Peyer's patch (tissue), 4 donors: ENCODE measurements around the gene BOLL. TPM values are rescaled to one million over a fixed set of nuclear protein-coding genes. Genes with fewer than 3 reads are reported as not detected.

Source experiments
- DNase-seq, 3 donors: peaks; one replicate each; pipeline ENCODE4 v3.0.0-alpha.2; 2017 to 2019
- H3K27ac ChIP-seq, 4 donors: fragments of 200-600 bp; sonication (generic); one replicate each; pipeline ENCODE4 v1.5.1; 2016 to 2019
- H3K27me3 ChIP-seq, 2 donors: fragments of 200-600 bp; sonication (generic); one replicate each; pipeline ENCODE4 v1.5.1; 2019
- H3K36me3 ChIP-seq, 3 donors: fragments of 200-600 bp; sonication (generic); one replicate each; pipeline ENCODE4 v1.5.1; 2016 to 2019
- H3K4me1 ChIP-seq, 4 donors: fragments of 200-600 bp; sonication (generic); one replicate each; pipeline ENCODE4 v1.5.1; 2016 to 2019
- H3K4me3 ChIP-seq, 4 donors: fragments of 200-600 bp; sonication (generic); 1 replicate in 3 of 4; 2 replicates in 1 of 4; pipeline ENCODE4 v1.5.1; 2016 to 2019; ENCODE audit warnings: mild to moderate bottlenecking in 1 of 4
- H3K9me3 ChIP-seq, 4 donors: fragments of 200-600 bp; sonication (generic); one replicate each; pipeline ENCODE4 v1.5.1; 2016 to 2019; ENCODE audit warnings: mild to moderate bottlenecking in 1 of 4
- POLR2A ChIP-seq, 2 donors: fragments of 450-650 bp; IDR thresholded peaks; one replicate each; pipeline ENCODE4 v1.5.1; 2017; ENCODE audit warnings: antibody characterized with exemption in 2 of 2, mild to moderate bottlenecking in 2 of 2, moderate library complexity in 2 of 2
- total RNA-seq, 4 donors: library from RNA; depleted of rRNA; stranded (reverse); fragments of >200 nt; gene quantifications; one replicate each; pipeline ENCODE4 v1.1.0, GENCODE V29; 2016
- TF ChIP-seq, protein P1 (sequence below), 6 experiments: fragments of 450-650 bp in 4 of 6; fragments of 200-600 bp in 2 of 6; sonication (generic) in 1 of 6; IDR thresholded peaks; one replicate each; pipeline ENCODE4 v1.5.1; 2017 to 2019; ENCODE audit warnings: antibody characterized with exemption in 6 of 6, mild to moderate bottlenecking in 3 of 6, moderate library complexity in 1 of 6

BOLL gene
- total RNA-seq, 4 donors from 2014 or later = not detected

DNA sequence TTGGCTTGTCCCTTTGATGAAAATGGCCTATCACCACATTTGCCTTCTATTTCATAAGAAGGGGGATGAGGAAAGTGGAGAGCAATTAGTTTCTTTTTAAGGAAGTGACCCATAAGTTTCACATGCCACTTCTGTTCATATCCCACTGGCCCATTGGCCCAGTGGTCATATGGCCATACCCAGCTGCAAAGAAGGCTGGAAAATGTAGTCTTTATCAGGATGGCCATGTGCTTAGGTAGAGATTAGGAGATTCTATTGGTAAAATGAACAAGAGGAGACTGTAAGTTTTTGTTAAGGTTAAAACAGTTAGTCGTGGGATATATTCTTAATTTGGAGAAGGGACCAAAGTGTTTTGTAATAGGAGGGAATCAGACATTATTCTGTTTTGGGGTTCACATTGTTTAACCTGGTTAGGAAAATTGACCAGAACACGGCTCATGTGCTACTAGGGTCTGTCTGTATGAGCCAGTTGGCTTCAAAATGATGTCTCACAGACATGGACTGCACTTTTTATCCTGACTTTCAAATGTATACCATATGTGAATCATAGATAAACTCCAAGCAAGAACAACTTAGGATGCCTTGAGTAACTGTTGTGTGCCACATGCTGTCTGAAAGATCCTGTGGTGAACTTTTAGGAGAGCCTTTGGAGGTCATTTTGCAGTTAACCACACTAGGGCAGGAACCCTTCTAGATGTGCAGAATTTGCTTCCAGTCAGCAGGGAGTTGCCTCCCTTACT lies 36.6 kb upstream of the BOLL start:
- H3K4me3 ChIP-seq = no peak overlapping the region
- no peaks in the 10 kb centered on the region for H3K27me3 ChIP-seq
- TF ChIP-seq, protein P1, sequence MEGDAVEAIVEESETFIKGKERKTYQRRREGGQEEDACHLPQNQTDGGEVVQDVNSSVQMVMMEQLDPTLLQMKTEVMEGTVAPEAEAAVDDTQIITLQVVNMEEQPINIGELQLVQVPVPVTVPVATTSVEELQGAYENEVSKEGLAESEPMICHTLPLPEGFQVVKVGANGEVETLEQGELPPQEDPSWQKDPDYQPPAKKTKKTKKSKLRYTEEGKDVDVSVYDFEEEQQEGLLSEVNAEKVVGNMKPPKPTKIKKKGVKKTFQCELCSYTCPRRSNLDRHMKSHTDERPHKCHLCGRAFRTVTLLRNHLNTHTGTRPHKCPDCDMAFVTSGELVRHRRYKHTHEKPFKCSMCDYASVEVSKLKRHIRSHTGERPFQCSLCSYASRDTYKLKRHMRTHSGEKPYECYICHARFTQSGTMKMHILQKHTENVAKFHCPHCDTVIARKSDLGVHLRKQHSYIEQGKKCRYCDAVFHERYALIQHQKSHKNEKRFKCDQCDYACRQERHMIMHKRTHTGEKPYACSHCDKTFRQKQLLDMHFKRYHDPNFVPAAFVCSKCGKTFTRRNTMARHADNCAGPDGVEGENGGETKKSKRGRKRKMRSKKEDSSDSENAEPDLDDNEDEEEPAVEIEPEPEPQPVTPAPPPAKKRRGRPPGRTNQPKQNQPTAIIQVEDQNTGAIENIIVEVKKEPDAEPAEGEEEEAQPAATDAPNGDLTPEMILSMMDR (IDR thresholded peaks at IDR 0.05) = no peak
- TF ChIP-seq POLR2A (IDR thresholded peaks at IDR 0.05) = no peak
- H3K9me3 ChIP-seq = no peaks in the 10 kb centered on the region
- H3K36me3 ChIP-seq = no peaks in the 10 kb centered on the region
- H3K27ac ChIP-seq = no peak overlapping the region
- H3K4me1 ChIP-seq = no peaks in the 10 kb centered on the region
- no peak for DNase-seq

DNA sequence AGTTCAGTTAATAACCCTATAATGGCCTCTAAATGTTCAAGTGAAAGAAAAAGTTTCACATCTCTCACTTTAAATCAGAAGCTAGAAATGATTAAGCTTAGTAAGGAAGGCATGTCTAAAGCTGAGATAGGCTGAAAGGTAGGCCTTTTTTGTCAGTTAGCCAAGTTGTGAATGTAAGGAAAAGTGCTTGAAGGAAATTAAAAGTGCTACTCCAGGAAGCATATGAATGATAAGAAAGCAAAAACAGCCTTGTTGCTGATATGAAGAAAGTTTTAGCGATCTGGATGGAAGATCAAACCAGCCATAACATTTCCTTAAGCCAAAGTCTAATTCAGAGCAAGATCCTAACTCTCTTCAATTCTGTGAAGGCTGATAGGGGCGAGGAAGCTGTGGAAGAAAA lies 29.4 kb upstream of the BOLL start:
- Histone ChIP-seq H3K27me3 (no peaks in the 10 kb centered on the region), H3K27ac (no peak overlapping the region), H3K36me3 (no peaks in the 10 kb centered on the region), H3K4me1 (no peaks in the 10 kb centered on the region), H3K4me3 (no peak overlapping the region), H3K9me3 (no peaks in the 10 kb centered on the region)
- no peak for DNase-seq
- TF ChIP-seq POLR2A (IDR thresholded peaks at IDR 0.05) = no peak

DNA sequence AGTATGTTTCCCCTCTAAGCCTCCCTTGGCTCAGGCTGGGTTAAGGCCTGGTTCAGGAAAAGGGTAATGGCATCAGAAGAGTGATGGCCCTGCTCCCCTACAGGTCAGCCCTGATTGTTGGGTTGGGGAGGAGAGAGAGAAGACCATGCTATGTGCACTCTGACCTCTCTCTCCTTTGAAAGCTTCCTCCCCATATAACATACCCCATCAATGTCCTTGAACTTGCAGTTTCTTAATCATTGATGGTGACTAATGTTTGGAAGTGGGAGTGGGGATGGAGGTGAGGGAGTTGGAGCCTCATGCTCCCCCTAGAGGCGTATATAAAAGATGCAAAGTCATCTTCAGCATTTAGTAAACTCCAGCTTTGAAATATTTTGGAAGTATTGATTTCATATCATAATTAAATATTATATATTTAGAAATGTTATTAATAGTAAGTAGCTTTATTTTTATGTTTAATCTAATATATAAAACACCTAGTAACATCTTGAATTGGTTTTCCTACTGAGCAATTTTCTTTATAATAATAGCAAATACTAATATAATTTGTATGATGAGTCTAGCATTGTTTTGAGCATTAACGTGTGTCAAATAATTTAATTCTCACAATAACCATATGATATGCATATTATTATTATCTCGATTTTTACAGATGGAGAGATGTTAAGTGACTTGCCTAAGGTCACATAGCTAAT lies 28.1 kb upstream of the BOLL start:
- Histone ChIP-seq H3K4me3 (no peak overlapping the region), H3K27ac (no peak overlapping the region), H3K9me3 (no peaks in the 10 kb centered on the region), H3K27me3 (no peaks in the 10 kb centered on the region), H3K4me1 (no peaks in the 10 kb centered on the region), H3K36me3 (no peaks in the 10 kb centered on the region)
- DNase-seq = no peak
- TF ChIP-seq, protein P1 (IDR thresholded peaks at IDR 0.05) = peak in 5 of 6 experiments; percentile 6 to 40 (median 36)
- TF ChIP-seq POLR2A (IDR thresholded peaks at IDR 0.05) = no peak

DNA sequence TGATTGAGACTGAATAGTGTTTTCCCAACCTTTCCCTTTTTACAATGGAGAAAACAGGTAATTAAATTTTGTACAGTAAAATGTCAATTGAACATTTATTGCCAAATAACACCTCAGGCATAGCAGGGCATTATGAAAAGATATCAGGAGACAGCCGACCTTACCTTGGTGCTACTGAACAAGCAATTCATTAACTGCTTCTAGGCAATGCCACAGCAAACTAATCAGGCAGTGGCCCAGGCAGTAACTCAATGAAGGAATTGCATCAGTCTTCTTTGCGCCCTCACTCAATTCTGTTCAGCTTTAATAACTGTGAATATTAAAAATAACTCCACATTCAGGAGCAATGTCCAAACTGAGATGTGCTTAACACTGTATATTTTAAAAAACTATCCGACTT lies 25.4 kb upstream of the BOLL start:
- Histone ChIP-seq H3K27me3 (no peaks in the 10 kb centered on the region), H3K4me3 (no peak overlapping the region), H3K36me3 (no peaks in the 10 kb centered on the region), H3K9me3 (no peaks in the 10 kb centered on the region), H3K4me1 (no peaks in the 10 kb centered on the region), H3K27ac (no peak overlapping the region)
- TF ChIP-seq, protein P1 (IDR thresholded peaks at IDR 0.05) = no peak
- no peak for DNase-seq

DNA sequence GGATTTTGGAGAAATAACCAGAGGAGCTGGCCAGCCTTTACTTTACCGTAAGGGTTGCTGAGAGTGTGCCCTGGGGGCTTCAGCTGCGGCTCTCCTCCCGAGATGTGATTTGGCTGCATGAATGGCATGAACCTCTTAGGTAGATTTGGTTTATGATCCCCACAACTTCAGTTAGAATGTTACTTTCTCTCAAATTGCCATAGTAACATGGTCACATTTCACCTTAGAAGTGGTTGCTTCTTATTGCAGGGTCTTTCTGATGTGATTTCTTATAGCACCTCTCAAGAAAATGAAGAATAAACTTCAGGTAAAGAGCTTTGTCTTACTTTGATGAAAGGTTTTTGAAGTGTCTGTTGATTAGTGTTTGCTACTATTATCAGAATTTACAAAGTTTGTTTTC lies 24.9 kb upstream of the BOLL start:
- Histone ChIP-seq H3K4me3 (no peak overlapping the region), H3K27ac (no peak overlapping the region), H3K27me3 (no peaks in the 10 kb centered on the region), H3K36me3 (no peaks in the 10 kb centered on the region), H3K4me1 (no peaks in the 10 kb centered on the region), H3K9me3 (no peaks in the 10 kb centered on the region)
- no peak for TF ChIP-seq POLR2A (IDR thresholded peaks at IDR 0.05)
- TF ChIP-seq, protein P1 (IDR thresholded peaks at IDR 0.05) = no peak
- DNase-seq = no peak

DNA sequence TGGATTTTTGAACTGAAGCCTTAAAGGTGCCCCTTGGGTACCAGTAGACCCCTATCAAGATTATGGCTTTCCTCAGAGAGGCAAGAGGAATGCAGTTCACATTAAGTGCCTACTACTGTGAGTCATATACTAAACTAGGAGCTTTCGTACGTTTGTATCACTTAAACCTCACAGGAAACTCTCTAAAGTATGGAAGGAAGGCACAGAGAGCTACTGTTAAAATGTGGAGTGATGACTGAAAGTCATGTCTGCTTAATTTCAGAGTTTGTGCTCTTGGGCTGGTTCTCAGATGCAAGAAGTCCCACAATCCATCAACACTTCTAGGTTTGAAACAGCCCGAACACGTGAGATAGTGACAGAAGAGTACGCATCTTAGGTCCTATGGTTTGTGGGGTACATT lies 23.9 kb upstream of the BOLL start:
- Histone ChIP-seq H3K36me3 (no peaks in the 10 kb centered on the region), H3K4me1 (peaks cover 0 to 2% (median 1%) of the 10 kb centered on the region in 4 donors), H3K27me3 (no peaks in the 10 kb centered on the region), H3K4me3 (no peak overlapping the region), H3K27ac (no peak overlapping the region), H3K9me3 (no peaks in the 10 kb centered on the region)
- TF ChIP-seq, protein P1 (IDR thresholded peaks at IDR 0.05) = no peak
- TF ChIP-seq POLR2A (IDR thresholded peaks at IDR 0.05) = no peak
- no peak for DNase-seq
